WTC11 (cell line): Measurements from ENCODE around the gene SPSB4. TPM values are rescaled to one million over a fixed set of nuclear protein-coding genes. Genes with fewer than 3 reads are reported as not detected.

Source experiments
- ATAC-seq: fragments of 200-7000 bp; cut with Tn5 transposase; 2 replicates; pipeline ENCODE4 v1.10.0; 2021; ENCODE audit warnings: mild to moderate bottlenecking, moderate library complexity
- CTCF ChIA-PET: fragments of 300-600 bp; sonication (Branson Sonifier 250); formaldehyde crosslinking; loops from one replicate; lab custom pipeline; 2021; ENCODE audit warnings: antibody characterized with exemption; lab: Charles Lee
- POLR2A ChIA-PET: fragments of 350-600 bp; sonication (Branson Sonifier 250); formaldehyde crosslinking; loops from one replicate; lab custom pipeline; 2021; ENCODE audit warnings: antibody characterized with exemption; lab: Charles Lee
- DNase-seq: peaks from one replicate; pipeline ENCODE4 v3.0.0; 2021; ENCODE audit warnings: low spot score
- H3K27ac Mint-ChIP-seq: 2 replicates; pipeline ENCODE4 v1.8.0; 2021; ENCODE audit warnings: mixed read lengths
- H3K27me3 Mint-ChIP-seq: 2 replicates; pipeline ENCODE4 v1.8.0; 2021; ENCODE audit warnings: low read depth, mild to moderate bottlenecking, moderate library complexity, mixed read lengths
- H3K36me3 Mint-ChIP-seq: 2 replicates; pipeline ENCODE4 v1.8.0; 2021; ENCODE audit warnings: mixed read lengths
- H3K4me1 Mint-ChIP-seq: 2 replicates; pipeline ENCODE4 v1.8.0; 2022; ENCODE audit warnings: mixed read lengths
- H3K4me3 Mint-ChIP-seq: 2 replicates; pipeline ENCODE4 v1.8.0; 2021; ENCODE audit warnings: mild to moderate bottlenecking, moderate library complexity, mixed read lengths
- H3K9me3 Mint-ChIP-seq: 2 replicates; pipeline ENCODE4 v1.8.0; 2021; ENCODE audit warnings: mixed read lengths
- CBFB ChIP-seq: sonication (generic); formaldehyde crosslinking; IDR thresholded peaks from 2 replicates; pipeline ENCODE4 v1.8.1; 2022; ENCODE audit warnings: mild to moderate bottlenecking, low read depth, missing genetic modification reagents
- CDX4 ChIP-seq: fragments of 250-450 bp; sonication (Bioruptor Pico); IDR thresholded peaks from 2 replicates; pipeline ENCODE4 v1.9.0; 2021; ENCODE audit warnings: moderate library complexity, mild to moderate bottlenecking, inconsistent platforms, borderline replicate concordance
- CTCF ChIP-seq: fragments of 200-600 bp; IDR thresholded peaks from 2 replicates; pipeline ENCODE4 v1.8.0; 2022; ENCODE audit warnings: antibody characterized with exemption
- E2F5 ChIP-seq: sonication (generic); formaldehyde crosslinking; IDR thresholded peaks from 2 replicates; pipeline ENCODE4 v1.8.1; 2022; ENCODE audit warnings: mild to moderate bottlenecking, moderate library complexity, missing genetic modification reagents
- ELF4 ChIP-seq: sonication (generic); formaldehyde crosslinking; IDR thresholded peaks from 2 replicates; pipeline ENCODE4 v1.8.1; 2022; ENCODE audit warnings: low read depth, mild to moderate bottlenecking, moderate library complexity, missing genetic modification reagents
- ERG ChIP-seq: fragments of 250-450 bp; sonication (Bioruptor Pico); IDR thresholded peaks from 2 replicates; pipeline ENCODE4 v1.8.0; 2021; ENCODE audit warnings: mild to moderate bottlenecking
- FOXJ3 ChIP-seq: sonication (generic); formaldehyde crosslinking; IDR thresholded peaks from 2 replicates; pipeline ENCODE4 v1.9.0; 2021; ENCODE audit warnings: missing genetic modification reagents, mild to moderate bottlenecking, borderline replicate concordance
- FOXK1 ChIP-seq: sonication (generic); formaldehyde crosslinking; IDR thresholded peaks from 2 replicates; pipeline ENCODE4 v1.8.0; 2022; ENCODE audit warnings: mild to moderate bottlenecking, moderate library complexity, missing genetic modification reagents
- JUN ChIP-seq: sonication (generic); formaldehyde crosslinking; IDR thresholded peaks from 2 replicates; pipeline ENCODE4 v1.8.0; 2023; ENCODE audit warnings: mild to moderate bottlenecking, missing genetic modification reagents
- MXD4 ChIP-seq: fragments of 250-450 bp; sonication (Bioruptor Pico); IDR thresholded peaks from 2 replicates; pipeline ENCODE4 v1.8.0; 2021; ENCODE audit warnings: mild to moderate bottlenecking, moderate library complexity, borderline replicate concordance
- NFYB ChIP-seq: sonication (generic); formaldehyde crosslinking; conservative IDR thresholded peaks from 2 replicates; pipeline ENCODE4 v1.8.0; 2022; ENCODE audit warnings: low read depth, missing genetic modification reagents
- NR1H2 ChIP-seq: sonication (generic); formaldehyde crosslinking; IDR thresholded peaks from 2 replicates; pipeline ENCODE4 v1.9.0; 2021; ENCODE audit warnings: mild to moderate bottlenecking, moderate library complexity, missing genetic modification reagents
- SP1 ChIP-seq: sonication (generic); formaldehyde crosslinking; conservative IDR thresholded peaks from 2 replicates; pipeline ENCODE4 v1.8.1; 2022; ENCODE audit warnings: missing genetic modification reagents
- TEAD1 ChIP-seq: sonication (generic); formaldehyde crosslinking; IDR thresholded peaks from 2 replicates; pipeline ENCODE4 v1.8.0; 2022; ENCODE audit warnings: mild to moderate bottlenecking, missing genetic modification reagents
- TP53 ChIP-seq: sonication (generic); formaldehyde crosslinking; IDR thresholded peaks from 2 replicates; pipeline ENCODE4 v1.8.1; 2023; ENCODE audit warnings: mild to moderate bottlenecking, missing genetic modification reagents
- ZNF138 ChIP-seq: sonication (generic); formaldehyde crosslinking; conservative IDR thresholded peaks from 2 replicates; pipeline ENCODE4 v1.8.1; 2022; ENCODE audit warnings: mild to moderate bottlenecking, moderate library complexity, missing genetic modification reagents
- ZNF219 ChIP-seq: sonication (generic); formaldehyde crosslinking; IDR thresholded peaks from 2 replicates; pipeline ENCODE4 v1.8.0; 2023; ENCODE audit warnings: missing genetic modification reagents, mild to moderate bottlenecking, borderline replicate concordance
- total RNA-seq: library from RNA; stranded (reverse); gene quantifications from 3 replicates; pipeline ENCODE4 v1.2.3, GENCODE V29; 2021
- TF ChIP-seq, protein P1 (sequence below): sonication (generic); formaldehyde crosslinking; IDR thresholded peaks from 2 replicates; pipeline ENCODE4 v1.8.0; 2022; ENCODE audit warnings: mild to moderate bottlenecking, missing genetic modification reagents
- TF ChIP-seq, protein P2 (sequence below): sonication (generic); formaldehyde crosslinking; IDR thresholded peaks from 2 replicates; pipeline ENCODE4 v1.8.1; 2023; ENCODE audit warnings: mild to moderate bottlenecking, missing genetic modification reagents, moderate library complexity

SPSB4 gene
- total RNA-seq, 1 experiment from 2014 or later: 19.7 TPM

DNA sequence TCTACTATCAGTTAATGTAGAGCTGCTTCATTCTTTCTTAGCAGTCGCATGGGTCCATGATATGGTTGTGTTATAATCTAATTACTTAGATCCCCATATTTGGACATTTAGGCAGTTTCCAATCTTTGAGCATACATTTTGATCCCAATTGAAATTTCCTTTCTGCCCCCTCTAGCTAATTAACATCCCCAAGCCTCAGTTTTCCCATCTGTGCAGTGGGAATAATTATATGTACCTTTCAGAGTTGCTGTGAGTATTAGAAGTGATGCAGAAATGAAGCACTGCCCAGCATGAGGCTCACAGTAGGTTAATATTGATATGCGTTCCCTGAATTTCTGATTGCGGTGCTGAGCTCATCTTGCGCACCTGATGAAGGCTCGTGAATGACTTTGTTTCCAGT, 21.8 kb downstream of the SPSB4 start:
- Mint-ChIP-seq H3K27ac (peak overlapping the region; percentile 33; the same call in 1 of the 2 replicates), H3K4me3 (no peak overlapping the region), H3K9me3 (no peaks in the 10 kb centered on the region), H3K4me1 (peaks cover 97% of the 10 kb centered on the region), H3K27me3 (peaks cover 10% of the 10 kb centered on the region)
- CTCF ChIA-PET: interaction anchor here (1.6 to 8.4 kb wide), 3 partner anchors 22 to 42 kb away, joined by 6 to 114 read pairs (median 18); partner anchors contain the start of gene SPSB4
- POLR2A ChIA-PET: interaction anchor here (2.3 kb wide), 1 partner anchor 22 kb away, joined by 9 read pairs; the partner anchor contains the start of gene SPSB4
- ATAC-seq: no peak
- TF ChIP-seq FOXK1 (CRISPR knock-in tag) (no peak), JUN (CRISPR knock-in tag) (no peak), NR1H2 (CRISPR knock-in tag) (no peak), CBFB (CRISPR knock-in tag) (no peak), TP53 (CRISPR knock-in tag) (no peak), MXD4 (CRISPR knock-in tag) (no peak), SP1 (CRISPR knock-in tag) (no peak), FOXJ3 (no peak), CDX4 (CRISPR knock-in tag) (no peak), NFYB (CRISPR knock-in tag) (no peak), ZNF219 (CRISPR knock-in tag) (no peak), TEAD1 (CRISPR knock-in tag) (no peak), ZNF138 (CRISPR knock-in tag) (no peak), CTCF (no peak)
- TF ChIP-seq, protein P1, sequence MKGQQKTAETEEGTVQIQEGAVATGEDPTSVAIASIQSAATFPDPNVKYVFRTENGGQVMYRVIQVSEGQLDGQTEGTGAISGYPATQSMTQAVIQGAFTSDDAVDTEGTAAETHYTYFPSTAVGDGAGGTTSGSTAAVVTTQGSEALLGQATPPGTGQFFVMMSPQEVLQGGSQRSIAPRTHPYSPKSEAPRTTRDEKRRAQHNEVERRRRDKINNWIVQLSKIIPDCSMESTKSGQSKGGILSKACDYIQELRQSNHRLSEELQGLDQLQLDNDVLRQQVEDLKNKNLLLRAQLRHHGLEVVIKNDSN (CRISPR knock-in tag): no peak
- TF ChIP-seq, protein P2, sequence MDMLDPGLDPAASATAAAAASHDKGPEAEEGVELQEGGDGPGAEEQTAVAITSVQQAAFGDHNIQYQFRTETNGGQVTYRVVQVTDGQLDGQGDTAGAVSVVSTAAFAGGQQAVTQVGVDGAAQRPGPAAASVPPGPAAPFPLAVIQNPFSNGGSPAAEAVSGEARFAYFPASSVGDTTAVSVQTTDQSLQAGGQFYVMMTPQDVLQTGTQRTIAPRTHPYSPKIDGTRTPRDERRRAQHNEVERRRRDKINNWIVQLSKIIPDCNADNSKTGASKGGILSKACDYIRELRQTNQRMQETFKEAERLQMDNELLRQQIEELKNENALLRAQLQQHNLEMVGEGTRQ (CRISPR knock-in tag): no peak
- TF ChIP-seq, all 79 proteins: peak for 0
- no peak for DNase-seq
- H3K36me3 Mint-ChIP-seq: no peaks in the 10 kb centered on the region; the same call in 1 of the 2 replicates

DNA sequence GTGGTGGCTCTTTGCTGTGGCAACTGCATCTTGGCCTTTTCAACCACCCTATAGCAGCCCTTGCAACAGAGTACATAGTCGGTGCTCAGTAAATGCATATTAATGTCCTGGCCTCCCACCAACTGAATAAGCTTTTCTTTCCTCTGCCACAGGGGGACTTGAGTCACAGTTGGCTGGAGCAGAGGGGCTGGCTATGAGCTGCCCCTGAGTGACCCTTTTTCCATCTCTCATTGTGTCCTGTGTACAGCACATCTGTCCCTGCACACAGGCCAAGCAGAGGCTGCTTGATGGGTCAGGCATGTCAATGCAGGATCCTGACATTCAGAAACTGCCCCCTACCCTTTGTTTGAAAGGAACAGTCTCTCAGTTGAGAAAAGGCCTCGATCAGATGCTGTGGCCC, 22.4 kb downstream of the SPSB4 start:
- H3K4me3 Mint-ChIP-seq: peak overlapping the region; percentile 7; the same call in 1 of the 2 replicates
- H3K36me3 Mint-ChIP-seq: no peaks in the 10 kb centered on the region; the same call in 1 of the 2 replicates
- H3K4me1 Mint-ChIP-seq: peaks cover 97% of the 10 kb centered on the region
- no peaks in the 10 kb centered on the region for H3K9me3 Mint-ChIP-seq
- TF ChIP-seq ERG (CRISPR knock-in tag) (no peak), E2F5 (no peak), FOXJ3 (no peak), CDX4 (CRISPR knock-in tag) (no peak), ELF4 (CRISPR knock-in tag) (no peak)
- H3K27ac Mint-ChIP-seq: peak overlapping the region; percentile 87
- ChIA-PET CTCF (interaction anchor here (1.6 to 8.4 kb wide), 7 partner anchors 18 to 158 kb away, joined by 4 to 114 read pairs (median 6); partner anchors contain the start of genes PXYLP1 and SPSB4), POLR2A (interaction anchor here (2.3 kb wide), 1 partner anchor 22 kb away, joined by 9 read pairs; the partner anchor contains the start of gene SPSB4)
- H3K27me3 Mint-ChIP-seq: peaks cover 10% of the 10 kb centered on the region
- DNase-seq (no peak), ATAC-seq (no peak)
